GM21576 (cell line): ENCODE data around the gene EIF4E1B.

ENCODE experiments used
- ATAC-seq: cut with Tn5 transposase; IDR thresholded peaks from one replicate; pipeline ENCODE4 v1.9.1; 2021; ENCODE audit warnings: mild to moderate bottlenecking, moderate library complexity; ENCODE audit not compliant: unreplicated experiment

Gene EIF4E1B

DNA sequence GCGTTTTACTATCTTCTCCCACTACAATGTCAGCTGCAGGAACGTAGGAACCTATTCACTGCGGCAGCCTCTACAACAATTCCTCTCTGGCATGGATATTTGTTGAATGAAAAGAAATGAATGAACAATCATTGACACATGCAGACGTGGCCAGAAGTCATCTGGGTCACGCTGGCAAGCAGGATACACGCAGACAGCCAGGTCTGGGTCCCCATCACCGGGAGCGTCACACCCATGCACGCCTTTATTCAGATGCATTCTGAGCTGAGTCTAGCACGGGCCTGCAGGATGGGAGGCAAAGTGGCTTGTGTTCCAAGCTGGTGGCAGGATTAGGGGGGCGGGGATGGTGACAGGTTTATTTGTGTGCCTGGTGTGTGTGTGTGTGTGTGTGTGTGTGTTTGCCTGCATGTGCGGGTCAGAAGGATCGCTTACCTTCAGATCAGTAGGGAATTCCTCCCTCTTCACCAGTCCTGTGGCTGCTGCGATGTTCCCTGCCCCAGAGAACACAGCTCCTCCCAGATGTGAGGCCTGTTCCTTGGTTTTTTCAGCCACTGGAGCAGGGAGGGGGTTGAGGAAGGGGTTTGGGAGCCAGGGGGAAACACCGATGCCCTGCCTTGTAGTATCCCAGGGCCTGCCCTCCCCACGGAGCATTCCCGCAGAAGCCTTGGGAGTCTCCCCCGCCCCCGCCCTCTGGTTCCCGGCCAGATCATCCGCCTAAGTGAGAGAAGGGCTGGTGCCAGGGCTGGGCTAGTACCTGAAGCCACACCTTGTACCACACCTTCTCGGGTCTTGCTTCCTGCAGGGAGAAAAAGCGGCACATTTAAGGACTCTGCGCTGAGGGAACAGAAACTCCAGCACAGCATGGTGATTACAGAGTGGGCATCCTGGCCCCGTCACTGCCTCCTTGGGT, 4.3 kb upstream of the EIF4E1B start:
- no peak for ATAC-seq

- no peak for ATAC-seq
Measured at GRCh38 chr5:176626876-176627236, 3.6 kb upstream of the EIF4E1B start.

GRCh38 chr5:176627582-176627981, 2.9 kb upstream of the EIF4E1B start:
- no peak for ATAC-seq

DNA sequence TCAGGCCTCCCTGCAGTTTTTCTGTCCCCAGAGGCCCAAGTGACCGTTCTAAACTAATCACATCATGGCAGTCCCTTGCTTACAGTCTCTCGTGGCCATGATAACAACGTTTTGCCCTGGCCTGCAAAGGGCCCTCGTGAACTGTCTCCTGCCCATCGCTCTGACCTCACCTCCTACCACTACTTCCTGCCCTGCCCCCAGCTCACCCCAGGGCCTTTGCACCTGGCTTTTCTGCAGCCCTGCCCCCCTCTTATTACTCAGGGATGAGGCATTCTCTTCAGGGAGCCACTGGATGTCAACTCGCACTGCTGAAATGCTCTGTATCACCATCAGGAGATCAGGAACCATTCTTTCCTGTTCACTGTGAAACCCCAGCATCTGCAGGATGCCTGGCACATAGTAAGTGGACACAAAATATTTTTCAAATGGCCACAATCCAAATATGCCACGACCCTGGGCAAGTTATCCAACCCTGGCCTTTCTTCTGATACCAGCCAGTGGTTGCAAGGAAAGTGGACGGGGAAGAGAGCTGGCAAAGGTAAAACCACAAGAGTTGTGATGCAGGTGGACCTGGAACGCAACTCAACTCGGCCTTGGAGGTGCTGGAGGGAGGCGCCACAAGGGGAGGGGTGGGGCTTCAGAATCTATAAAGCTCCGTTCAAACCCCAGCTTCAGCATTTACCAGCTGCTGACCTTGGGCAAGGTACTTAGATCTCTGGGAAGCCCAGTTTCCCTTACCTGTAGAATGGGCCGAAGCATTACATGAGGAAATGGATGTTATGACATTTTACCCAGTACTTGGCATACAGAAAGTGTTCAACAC, 1.9 kb upstream of the EIF4E1B start:
- no peak for ATAC-seq

GRCh38 chr5:176629317-176629852, 1.1 kb upstream of the EIF4E1B start:
- ATAC-seq: no peak

- no peak for ATAC-seq
Measured at GRCh38 chr5:176630681-176631222, 277 bp downstream of the EIF4E1B start.

GRCh38 chr5:176631383-176632200, 1.1 kb downstream of the EIF4E1B start:
- ATAC-seq: no peak

DNA sequence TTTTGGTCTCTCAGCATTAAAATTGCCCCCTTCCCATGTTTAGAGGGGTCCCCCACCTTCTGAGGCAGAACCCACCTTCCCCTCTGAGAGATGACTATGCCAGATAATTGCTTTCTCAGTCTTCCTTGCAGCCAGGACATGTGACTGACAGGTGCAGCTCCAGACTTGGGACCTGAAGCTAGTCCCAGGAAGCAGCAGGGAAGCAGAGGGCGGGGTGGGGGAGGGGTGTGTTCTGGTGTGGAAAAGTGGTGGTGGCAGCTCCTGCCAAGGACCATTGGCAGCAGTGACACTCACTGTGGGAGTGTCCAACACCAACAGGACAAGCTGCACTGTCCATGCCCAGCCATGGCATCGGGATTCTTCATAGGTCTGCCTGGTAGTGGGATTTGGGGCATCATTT, 2.3 kb downstream of the EIF4E1B start:
- no peak for ATAC-seq

GRCh38 chr5:176633598-176633997, 3.1 kb downstream of the EIF4E1B start:
- no peak for ATAC-seq

GRCh38 chr5:176636426-176636825, 6.0 kb downstream of the EIF4E1B start:
- no peak for ATAC-seq

DNA sequence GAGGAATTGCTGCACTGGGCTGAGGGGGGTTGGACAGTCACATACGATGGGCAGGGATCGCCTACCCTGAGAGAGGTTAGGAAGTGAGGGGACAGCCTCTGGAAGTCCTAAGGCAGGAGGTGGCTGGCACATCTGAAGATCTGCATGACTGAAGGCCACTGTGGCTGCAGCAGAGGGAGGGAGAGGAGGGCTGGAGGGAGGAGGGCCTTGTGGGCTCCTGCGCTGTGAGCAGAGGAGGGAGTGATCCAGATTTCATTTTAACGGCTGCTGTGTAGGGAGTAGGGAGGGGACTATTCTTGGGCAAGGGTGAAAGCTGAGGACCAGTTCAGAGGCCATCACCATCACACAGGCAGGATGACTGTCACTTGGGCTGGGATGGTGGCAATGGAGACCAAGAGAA, 7.1 kb downstream of the EIF4E1B start:
- no peak for ATAC-seq

GRCh38 chr5:176638437-176638836, 8.0 kb downstream of the EIF4E1B start:
- no peak for ATAC-seq

GRCh38 chr5:176639208-176639607, 8.7 kb downstream of the EIF4E1B start:
- ATAC-seq: no peak

GRCh38 chr5:176639981-176640380, 9.5 kb downstream of the EIF4E1B start:
- no peak for ATAC-seq

- ATAC-seq: no peak
Measured at GRCh38 chr5:176640616-176641015, 10.1 kb downstream of the EIF4E1B start.

DNA sequence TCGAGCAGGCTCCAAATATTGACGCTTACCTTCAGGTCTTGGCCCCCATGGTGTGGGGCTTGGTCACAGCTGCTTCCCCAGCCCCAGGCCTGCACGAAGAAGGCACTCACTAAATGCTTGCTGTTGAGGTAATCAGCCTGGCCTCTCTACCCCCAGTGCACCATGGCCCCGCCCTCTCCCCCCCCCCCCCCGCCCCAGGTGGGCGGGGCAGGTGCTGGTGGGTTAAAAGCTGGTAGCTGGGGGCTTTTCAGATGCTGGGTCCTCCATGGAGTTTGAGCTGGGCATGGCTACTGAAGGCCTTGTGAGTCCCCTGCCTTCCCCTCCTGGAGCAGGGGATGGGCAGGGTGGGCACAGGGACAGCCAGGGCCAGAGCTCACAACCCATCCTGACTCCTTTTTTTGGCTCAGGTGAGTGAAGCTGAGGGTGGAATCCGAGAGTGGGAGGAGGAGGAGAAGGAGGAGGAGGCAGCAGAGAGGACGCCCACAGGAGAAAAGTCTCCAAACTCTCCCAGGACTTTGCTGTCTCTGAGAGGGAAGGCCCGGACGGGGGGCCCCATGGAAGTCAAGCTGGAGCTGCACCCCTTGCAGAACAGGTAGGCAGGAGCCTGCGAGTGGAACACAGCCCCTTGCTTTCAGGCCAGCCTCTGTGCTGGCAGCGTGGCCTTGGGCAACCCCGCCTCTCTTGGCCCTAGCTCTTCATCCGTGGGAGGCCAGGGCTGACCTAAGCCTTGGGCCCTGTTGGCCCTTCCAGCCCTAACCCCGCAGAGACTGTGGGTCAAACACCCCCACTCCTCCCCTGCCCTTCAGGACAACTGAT, 12.4 kb downstream of the EIF4E1B start:
- no peak for ATAC-seq

GRCh38 chr5:176643491-176644219, 13.2 kb downstream of the EIF4E1B start:
- ATAC-seq: no peak

DNA sequence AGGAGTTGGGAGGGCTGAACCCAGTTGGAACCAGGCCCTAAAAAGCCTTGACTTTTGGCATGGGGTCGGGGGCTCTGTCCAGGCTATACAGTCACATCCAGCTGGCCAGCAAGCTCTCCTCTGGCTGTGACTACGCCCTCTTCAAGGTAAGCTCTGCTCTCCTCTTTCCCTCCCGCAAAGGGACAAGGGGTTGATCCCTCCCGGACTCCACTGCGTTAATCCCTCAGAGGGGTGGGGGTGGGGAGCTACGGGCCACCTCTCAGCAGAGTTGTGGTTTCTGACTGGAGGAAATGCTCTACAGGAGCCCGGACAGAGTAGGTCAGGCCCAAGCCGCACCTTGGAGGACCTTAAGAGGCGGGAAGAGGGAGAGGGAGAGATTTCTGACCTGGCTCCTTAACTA, 13.8 kb downstream of the EIF4E1B start:
- no peak for ATAC-seq
